HAP-1 (cell line): ENCODE measurements around the gene RPS16.

ENCODE experiments used
- DNase-seq, 2 experiments: peaks; one replicate each; pipeline ENCODE4 v3.0.0-alpha.2; 2016 to 2020; ENCODE audit warnings: low spot score in 2 of 2
- H3K27me3 ChIP-seq: fragments of 250-450 bp; sonication (Bioruptor Pico); 2 replicates; pipeline ENCODE4 v1.5.1; 2020; ENCODE audit warnings: low read depth, mild to moderate bottlenecking, moderate library complexity
- H3K36me3 ChIP-seq: fragments of 250-450 bp; sonication (Bioruptor Pico); replicated peaks from 2 replicates; pipeline ENCODE4 v1.5.1; 2020; ENCODE audit warnings: mild to moderate bottlenecking
- H3K4me1 ChIP-seq: fragments of 250-450 bp; sonication (Bioruptor Pico); 2 replicates; pipeline ENCODE4 v1.5.1; 2020; ENCODE audit warnings: mild to moderate bottlenecking
- H3K4me3 ChIP-seq: fragments of 250-450 bp; sonication (Bioruptor Pico); 2 replicates; pipeline ENCODE4 v1.5.1; 2020; ENCODE audit warnings: mild to moderate bottlenecking, moderate library complexity
- H3K9me3 ChIP-seq: fragments of 250-450 bp; sonication (Bioruptor Pico); 2 replicates; pipeline ENCODE4 v1.5.1; 2020; ENCODE audit warnings: mild to moderate bottlenecking, moderate library complexity
- in situ Hi-C: fragments of 300-500 bp; cut with MboI; formaldehyde crosslinking; loops from 3 replicates; pipeline ENCODE4 v1.14.3; 2020; ENCODE audit warnings: low sequenced_read_pairs, inconsistent platforms, mixed read lengths

The RPS16 gene

GRCh38 chr19:39422020-39422419 lies 13.7 kb downstream of the RPS16 start:
- H3K4me3 ChIP-seq: no peak overlapping the region
- in situ Hi-C loops: no loop called here
- H3K27me3 ChIP-seq: no peaks in the 10 kb centered on the region
- no peak for DNase-seq
- no peaks in the 10 kb centered on the region for H3K9me3 ChIP-seq
- no peaks in the 10 kb centered on the region; the same call in 1 of the 2 replicates for H3K4me1 ChIP-seq
- peaks cover 41% of the 10 kb centered on the region for H3K36me3 ChIP-seq

DNA sequence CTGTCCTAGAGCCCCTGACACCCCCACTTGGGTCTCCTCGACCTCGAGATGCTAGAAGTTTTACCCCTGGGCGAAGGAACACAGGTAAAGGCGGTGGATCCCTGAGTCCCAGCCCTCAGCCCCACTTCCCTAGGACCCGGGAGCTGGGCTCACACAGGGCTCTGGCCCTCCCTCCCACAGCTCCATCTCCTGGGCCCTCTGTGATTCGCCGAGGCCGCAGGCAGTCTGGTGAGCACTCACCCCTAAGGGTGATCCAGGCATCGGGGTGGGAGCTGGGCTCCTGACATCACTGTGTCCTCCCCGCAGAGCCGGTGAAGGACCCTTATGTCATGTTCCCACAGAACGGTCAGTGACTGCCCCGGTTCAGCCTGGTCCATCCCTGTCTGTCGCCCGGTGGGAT lies 15.0 kb downstream of the RPS16 start:
- in situ Hi-C loops: no loop called here
- Histone ChIP-seq H3K36me3 (peaks cover 43% of the 10 kb centered on the region), H3K9me3 (no peaks in the 10 kb centered on the region), H3K4me3 (no peak overlapping the region), H3K27me3 (no peaks in the 10 kb centered on the region), H3K4me1 (no peaks in the 10 kb centered on the region)
- DNase-seq: no peak

- Histone ChIP-seq H3K4me3 (no peak overlapping the region), H3K27me3 (no peaks in the 10 kb centered on the region), H3K9me3 (no peaks in the 10 kb centered on the region), H3K4me1 (peaks cover 6% of the 10 kb centered on the region), H3K36me3 (peaks cover 43% of the 10 kb centered on the region)
- no peak for DNase-seq
- in situ Hi-C loops: loop anchor here (10.0 kb wide), 1 partner anchor 304 kb away; no protein-coding TSS in a partner anchor
Observed at GRCh38 chr19:39419003-39419402, 16.7 kb downstream of the RPS16 start.

DNA sequence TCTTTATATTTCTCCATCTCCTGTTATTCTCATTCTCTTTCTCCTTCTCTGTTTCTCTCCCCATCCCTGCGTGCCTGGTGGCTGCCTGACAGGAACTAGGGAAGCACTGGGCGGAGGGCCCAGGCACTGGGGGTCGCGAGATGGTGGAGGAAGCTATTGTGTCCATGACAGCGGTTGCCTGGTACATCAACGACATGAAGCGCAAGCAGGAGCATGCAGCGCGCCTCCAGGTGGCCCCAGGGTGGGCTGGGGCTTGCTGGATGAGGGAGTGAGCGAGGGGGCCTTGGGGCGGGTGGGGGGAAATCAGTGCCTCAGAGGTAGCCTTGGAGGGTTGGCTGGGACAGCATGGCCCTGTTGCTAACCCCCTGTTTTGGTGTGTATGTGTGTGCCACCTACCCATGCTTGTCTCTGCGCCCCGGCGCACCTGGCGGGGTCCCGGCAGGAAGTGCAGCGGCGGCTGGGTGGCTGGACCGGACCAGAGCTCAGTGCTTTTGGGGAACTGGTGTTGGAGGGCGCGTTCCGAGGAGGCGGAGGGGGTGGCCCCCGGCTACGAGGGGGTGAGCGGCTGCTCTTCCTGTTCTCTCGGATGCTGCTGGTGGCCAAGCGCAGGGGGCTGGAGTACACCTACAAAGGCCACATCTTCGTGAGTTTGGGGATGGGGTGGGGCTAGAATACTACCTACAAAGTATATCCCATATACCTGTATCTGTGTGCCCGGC lies 18.1 kb downstream of the RPS16 start:
- in situ Hi-C loops: loop anchor here (10.0 kb wide), 1 partner anchor 303 kb away; no protein-coding TSS in a partner anchor
- Histone ChIP-seq H3K9me3 (no peaks in the 10 kb centered on the region), H3K36me3 (peaks cover 35% of the 10 kb centered on the region), H3K27me3 (no peaks in the 10 kb centered on the region), H3K4me1 (peaks cover 6% of the 10 kb centered on the region), H3K4me3 (no peak overlapping the region)
- no peak for DNase-seq

DNA sequence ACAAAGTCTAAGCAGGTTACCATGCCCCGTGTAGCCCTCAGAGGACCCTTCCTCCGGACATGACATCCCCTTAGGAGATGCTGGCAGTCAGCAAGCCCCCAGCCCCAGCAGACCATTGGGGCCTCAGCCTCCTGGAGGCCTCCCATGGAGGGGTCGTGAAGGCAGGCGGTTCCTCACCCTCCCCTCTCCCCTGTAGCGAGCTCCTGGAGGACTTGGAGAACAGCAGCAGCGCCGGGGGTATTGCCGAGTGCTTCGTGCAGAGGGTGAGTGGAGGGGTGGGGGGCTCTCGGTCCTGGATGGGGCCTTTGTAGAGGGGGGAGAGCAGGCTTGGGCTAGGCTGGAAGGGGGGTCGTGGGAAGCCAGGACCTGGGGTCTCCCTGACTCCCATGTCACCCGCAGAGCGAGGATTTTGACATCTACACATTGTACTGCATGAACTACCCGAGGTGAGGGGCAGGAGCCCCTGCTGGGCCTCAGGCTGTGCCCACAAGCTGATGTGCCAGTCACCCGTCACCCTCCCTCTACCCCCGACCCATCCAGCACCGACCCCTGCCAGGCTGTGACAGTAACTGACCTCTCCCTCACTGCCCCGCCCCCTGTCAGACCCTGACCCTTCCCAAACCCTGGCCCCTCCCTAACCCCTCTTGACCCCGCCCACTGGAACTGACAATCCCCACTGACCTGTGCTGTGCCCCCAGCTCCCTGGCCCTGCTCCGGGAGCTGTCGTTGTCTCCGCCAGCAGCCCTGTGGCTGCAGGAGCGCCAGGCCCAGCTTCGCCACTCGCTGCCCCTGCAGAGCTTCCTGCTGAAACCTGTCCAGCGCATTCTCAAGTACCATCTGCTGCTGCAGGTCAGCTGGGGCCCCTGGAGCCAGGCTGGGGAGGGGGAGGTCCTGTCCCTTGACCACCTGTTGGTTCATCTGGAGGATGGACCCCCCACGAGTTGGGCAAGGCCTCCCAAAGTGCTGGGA lies 19.3 kb downstream of the RPS16 start:
- no peaks in the 10 kb centered on the region for H3K27me3 ChIP-seq
- H3K36me3 ChIP-seq: peaks cover 28% of the 10 kb centered on the region
- DNase-seq: no peak
- no peak overlapping the region for H3K4me3 ChIP-seq
- H3K4me1 ChIP-seq: peaks cover 9% of the 10 kb centered on the region
- in situ Hi-C loops: loop anchor here (10.0 kb wide), 1 partner anchor 302 kb away; no protein-coding TSS in a partner anchor
- no peaks in the 10 kb centered on the region for H3K9me3 ChIP-seq

DNA sequence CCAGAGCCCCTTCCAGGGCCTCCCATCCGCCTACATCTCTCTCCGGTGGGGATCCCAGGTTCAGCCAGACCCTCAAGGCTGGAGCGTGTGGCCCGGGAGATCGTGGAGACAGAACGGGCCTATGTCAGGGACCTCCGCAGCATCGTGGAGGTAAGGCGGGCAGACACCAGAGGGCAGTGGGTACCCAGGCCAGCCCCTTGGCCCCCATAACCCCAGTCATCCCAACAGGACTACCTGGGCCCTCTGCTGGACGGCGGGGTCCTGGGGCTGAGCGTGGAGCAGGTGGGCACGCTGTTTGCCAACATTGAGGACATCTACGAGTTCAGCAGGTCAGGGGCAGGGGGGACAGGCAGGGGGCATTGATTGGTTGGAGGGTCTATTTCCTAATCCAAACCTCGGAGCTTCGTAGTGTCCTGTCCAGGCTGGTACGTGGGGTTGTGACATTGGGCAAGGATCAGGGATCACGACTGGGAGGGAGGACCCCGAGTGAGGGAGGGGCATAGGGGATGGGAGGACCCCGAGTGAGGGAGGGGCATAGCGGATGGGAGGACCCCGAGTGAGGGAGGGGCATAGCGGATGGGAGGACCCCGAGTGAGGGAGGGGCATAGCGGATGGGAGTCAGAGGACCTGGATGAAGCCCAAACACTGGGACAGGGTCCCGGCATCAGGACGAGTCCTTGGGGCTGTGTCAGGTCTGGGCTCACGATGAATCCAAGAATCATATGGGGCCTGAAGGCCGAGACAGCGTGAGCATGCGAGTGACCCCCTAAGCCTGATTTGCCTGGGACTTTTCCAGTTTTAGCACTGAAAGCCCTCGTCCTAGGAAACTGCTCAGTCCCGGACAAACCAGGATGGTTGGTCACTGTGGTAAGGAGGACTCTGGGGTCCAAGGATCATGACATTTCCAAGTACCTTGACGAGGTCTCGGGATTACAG lies 20.4 kb downstream of the RPS16 start:
- Histone ChIP-seq H3K9me3 (no peaks in the 10 kb centered on the region), H3K4me1 (peaks cover 14% of the 10 kb centered on the region), H3K27me3 (no peaks in the 10 kb centered on the region), H3K4me3 (no peak overlapping the region), H3K36me3 (peaks cover 22% of the 10 kb centered on the region)
- in situ Hi-C loops: loop anchor here (10.0 kb wide), 1 partner anchor 301 kb away; no protein-coding TSS in a partner anchor
- DNase-seq: no peak

DNA sequence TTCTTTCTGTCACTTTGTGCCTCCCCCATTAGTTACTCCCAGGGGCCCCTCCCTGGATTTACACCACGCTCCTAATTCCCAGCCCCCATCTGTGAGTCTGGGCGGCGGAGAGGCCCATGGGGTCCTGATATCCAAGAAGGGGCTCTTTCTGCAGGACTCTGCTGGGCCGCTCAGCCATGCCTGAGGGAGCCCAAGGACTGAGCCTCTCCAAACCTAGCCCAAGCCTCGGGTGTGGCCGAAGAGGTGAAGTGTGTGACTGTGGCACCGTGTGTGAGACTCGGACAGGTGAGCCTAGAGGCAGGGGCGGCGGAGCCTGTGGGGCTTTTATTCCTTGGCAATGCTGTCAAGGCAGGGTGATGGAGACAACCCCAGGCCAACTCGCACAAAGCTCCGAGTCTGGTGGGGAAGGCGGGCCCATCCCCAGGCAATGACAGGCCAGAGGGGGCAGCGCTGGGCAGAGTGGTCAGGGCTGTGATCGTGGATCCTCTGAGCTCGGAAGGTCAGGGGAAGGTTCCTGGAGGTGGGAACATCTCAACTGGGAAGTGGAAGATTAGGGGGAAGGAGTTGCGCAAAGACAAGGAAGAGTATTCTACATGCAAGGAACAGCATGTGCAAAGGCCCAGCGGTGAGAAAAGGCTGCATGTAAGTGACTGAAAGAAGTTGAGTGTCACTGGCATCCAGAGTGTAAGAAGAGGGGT lies 21.7 kb downstream of the RPS16 start:
- in situ Hi-C loops: loop anchor here (10.0 kb wide), 1 partner anchor 299 kb away; no protein-coding TSS in a partner anchor
- H3K4me1 ChIP-seq: peaks cover 18% of the 10 kb centered on the region
- peaks cover 18% of the 10 kb centered on the region for H3K36me3 ChIP-seq
- DNase-seq: peak in 1 of 2 experiments; percentile 60
- H3K9me3 ChIP-seq: no peaks in the 10 kb centered on the region
- no peaks in the 10 kb centered on the region for H3K27me3 ChIP-seq
- peak overlapping the region; percentile 98 for H3K4me3 ChIP-seq

DNA sequence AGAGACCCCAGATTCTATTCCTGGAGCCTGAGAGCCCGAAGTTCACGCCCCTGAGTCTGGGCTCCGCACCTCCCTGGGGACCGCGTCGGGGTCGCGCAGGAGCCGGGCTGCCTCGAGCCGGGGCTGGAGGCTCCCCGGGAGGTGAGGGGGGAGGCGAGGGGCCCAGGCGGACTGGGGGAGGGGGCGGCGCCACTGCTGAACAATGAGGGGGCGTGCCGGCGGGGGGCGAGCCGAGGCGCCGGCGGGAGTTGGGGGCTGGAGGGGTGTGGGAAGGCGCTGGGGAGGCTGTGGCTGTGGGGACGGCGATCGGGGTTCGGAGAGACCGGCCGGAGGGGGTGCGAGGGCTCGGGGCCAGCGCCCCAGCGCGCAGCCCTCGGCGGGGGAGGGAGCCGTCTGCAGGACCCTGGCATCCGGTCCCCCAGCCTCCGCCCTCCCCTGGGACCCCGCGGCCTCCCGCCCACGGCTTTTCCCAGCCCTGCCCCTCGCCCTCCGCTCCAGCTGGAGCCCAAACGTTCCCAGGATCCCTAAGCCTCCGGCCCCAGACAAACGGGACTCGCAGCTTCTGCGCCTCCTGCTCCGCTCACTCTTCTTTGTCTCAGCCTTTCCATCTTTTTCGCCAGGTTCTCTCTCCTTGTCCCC lies 22.4 kb downstream of the RPS16 start:
- peak; percentile 62 to 87 for DNase-seq
- Histone ChIP-seq H3K4me3 (peak overlapping the region; percentile 98), H3K9me3 (no peaks in the 10 kb centered on the region), H3K4me1 (peaks cover 24% of the 10 kb centered on the region), H3K36me3 (peaks cover 14% of the 10 kb centered on the region), H3K27me3 (no peaks in the 10 kb centered on the region)
- in situ Hi-C loops: loop anchor here (10.0 kb wide), 1 partner anchor 299 kb away; no protein-coding TSS in a partner anchor

DNA sequence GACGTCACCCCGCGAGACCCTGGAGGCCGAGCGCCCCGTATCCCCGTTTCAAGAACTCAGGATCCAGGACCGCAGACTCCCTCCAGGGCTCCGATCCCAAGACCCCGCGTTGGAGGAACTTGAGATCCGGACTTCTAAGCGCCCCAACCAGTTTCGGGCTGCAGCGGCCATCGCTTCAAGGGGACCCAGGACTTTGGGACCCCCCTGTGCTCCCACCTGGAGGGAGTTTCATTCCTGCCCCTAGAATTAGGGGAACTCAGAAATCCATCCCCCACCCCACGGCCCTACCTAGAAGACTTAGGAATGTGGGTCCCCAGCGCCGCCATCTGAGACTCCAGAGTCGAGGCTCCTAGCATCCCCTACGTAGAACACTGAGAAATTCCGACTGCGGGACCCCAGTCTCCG lies 22.9 kb downstream of the RPS16 start:
- in situ Hi-C loops: loop anchor here (10.0 kb wide), 1 partner anchor 298 kb away; no protein-coding TSS in a partner anchor
- Histone ChIP-seq H3K9me3 (no peaks in the 10 kb centered on the region), H3K4me1 (peaks cover 29% of the 10 kb centered on the region), H3K4me3 (peak overlapping the region; percentile 98), H3K36me3 (peaks cover 19% of the 10 kb centered on the region), H3K27me3 (no peaks in the 10 kb centered on the region)
- no peak for DNase-seq

DNA sequence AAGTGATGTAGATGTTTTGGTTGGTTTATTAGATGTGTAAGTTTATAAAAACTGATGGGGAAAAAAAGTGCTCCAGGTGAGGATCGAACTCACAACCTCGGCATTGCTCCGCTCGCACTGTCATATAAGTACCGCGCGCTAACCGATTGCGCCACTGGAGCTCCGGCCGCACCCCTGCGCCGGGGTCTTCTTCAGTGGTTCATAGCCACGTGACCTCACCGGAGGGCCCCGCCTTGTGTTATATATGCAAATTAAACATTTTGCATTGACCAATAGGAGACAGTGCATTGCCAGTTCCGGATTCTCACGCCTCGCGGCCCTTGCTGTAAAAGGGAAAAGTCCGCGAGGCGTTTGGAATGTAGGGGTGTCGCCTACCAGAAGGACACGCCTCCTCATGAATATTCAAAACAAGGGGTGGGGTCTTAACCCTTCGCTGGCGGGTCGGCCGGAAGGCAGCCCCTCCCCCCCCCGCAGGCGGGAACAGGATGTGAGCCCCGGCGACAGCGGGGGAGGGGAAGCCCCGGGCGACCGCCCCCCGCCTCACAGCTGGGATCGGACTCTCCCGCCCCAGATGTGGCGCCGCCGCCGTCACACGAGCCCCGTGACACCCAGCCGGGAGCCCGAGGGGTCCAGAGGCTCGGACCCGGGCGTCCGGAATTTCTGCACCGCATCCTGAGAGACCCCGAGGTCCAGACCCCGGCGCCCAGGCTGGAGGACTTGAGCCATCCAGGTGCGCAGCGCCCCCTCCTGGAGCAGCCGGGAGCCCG lies 23.5 kb downstream of the RPS16 start, which contains the start of gene PLEKHG2:
Gene PLEKHG2 (plus strand): TSS at position 570 of the 767 bp plus-strand sequence. CDS start 1,418 bp downstream, outside the sequence.
- peak; percentile 98 to 99 for DNase-seq
- peaks cover 19% of the 10 kb centered on the region for H3K36me3 ChIP-seq
- no peaks in the 10 kb centered on the region for H3K27me3 ChIP-seq
- peaks cover 32% of the 10 kb centered on the region for H3K4me1 ChIP-seq
- in situ Hi-C loops: loop anchor here (10.0 kb wide), 1 partner anchor 297 kb away; no protein-coding TSS in a partner anchor
- H3K9me3 ChIP-seq: no peaks in the 10 kb centered on the region
- H3K4me3 ChIP-seq: peak within 1 kb of the TSS; percentile 98

- H3K4me1 ChIP-seq: peaks cover 32% of the 10 kb centered on the region
- H3K9me3 ChIP-seq: no peaks in the 10 kb centered on the region
- no peaks in the 10 kb centered on the region for H3K27me3 ChIP-seq
- in situ Hi-C loops: loop anchor here (10.0 kb wide), 1 partner anchor 297 kb away; no protein-coding TSS in a partner anchor
- DNase-seq: peak; percentile 80 to 95
- peaks cover 16% of the 10 kb centered on the region for H3K36me3 ChIP-seq
- peak overlapping the region; percentile 98 for H3K4me3 ChIP-seq
Observed at GRCh38 chr19:39411832-39412099, 24.0 kb downstream of the RPS16 start.
